Activated gamma-delta T cell (primary cell): ENCODE measurements around the gene BRCC3.
"Not testable (repeated sequence)": the region's sequence is repeated elsewhere in the genome, so short reads cannot be mapped to it uniquely, and the experiment has no call there.

Source experiments
- DNase-seq: peaks from one replicate; lab custom pipeline; 2025; lab: John Stamatoyannopoulos, UW

The BRCC3 gene

GRCh38 chrX:155144926-155145325 is 73.6 kb downstream of the BRCC3 start:
- no peak for DNase-seq

DNA sequence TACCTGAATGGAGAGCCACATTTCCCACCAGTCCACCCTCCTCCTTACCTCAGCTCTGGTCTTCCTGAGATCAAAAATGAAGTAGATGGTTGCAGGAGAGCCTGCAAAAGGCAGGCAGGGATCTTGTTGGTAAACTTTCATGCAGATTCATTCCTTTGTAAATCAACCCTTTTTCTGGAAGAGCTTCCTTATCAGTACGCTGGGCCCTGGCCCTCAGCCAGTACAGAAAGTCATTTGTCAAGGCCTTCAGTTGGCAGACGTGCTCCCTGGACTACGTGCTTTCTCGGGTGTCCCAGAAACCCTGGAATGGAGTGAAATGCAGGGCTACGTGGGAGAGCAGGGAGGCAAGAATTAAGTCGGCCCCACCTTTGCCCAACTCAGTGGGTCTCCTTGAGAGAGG is 76.3 kb downstream of the BRCC3 start:
- not testable (repeated sequence) for DNase-seq

DNA sequence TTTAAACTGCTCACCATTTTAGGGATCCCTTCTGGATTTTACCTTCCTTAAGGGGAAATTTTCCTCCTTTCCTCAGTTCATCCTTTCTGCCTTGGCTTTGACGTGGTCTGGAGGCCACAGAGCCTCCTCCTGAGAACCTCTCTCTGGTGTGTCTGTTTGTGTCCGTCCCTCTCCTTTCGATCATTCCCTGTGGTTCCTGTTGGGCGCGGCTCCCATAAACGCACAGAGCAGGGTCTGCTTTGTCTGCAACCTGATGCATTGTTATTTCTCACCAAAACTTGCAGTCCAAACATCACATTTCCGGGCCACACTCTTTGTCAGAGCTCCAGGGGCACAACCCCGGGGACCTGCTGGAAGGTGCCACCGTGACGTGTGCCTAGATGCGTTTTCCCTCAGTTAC is 76.9 kb downstream of the BRCC3 start:
- not testable (repeated sequence) for DNase-seq

GRCh38 chrX:155148724-155149537 is 77.6 kb downstream of the BRCC3 start:
- DNase-seq = no peak

DNA sequence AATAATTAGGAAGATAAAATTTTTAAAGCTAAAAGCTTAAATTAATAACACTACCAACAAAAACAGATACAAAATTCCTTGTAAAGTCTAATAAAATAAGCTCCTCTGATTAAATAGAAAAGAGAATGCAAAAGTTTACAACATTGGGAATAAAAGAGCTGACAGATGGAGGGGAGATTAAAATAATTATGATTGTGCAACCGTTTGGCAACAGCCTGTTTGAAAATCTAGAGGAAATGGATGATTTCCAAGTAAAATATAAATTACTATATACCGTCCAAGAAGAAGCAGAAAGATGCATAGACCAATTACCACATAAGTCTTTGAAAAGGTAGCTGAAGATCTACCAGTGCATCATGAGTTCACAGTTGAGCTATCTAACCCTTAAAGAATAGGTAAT is 98.6 kb downstream of the BRCC3 start:
- DNase-seq = no peak
